ENCODE data around the gene NRM.
"Not testable (repeated sequence)": the region's sequence is repeated elsewhere in the genome, so short reads cannot be mapped to it uniquely, and the experiment has no call there.

The NRM gene

GRCh38 chr6:30664994-30665767 lies 25.6 kb downstream of the NRM start:
- no peak for DNase-seq

- not testable (repeated sequence) for DNase-seq
Observed at GRCh38 chr6:30657922-30658321, 32.9 kb downstream of the NRM start.

- no peak for DNase-seq
Observed at GRCh38 chr6:30657454-30657853, 33.3 kb downstream of the NRM start.

- no peak for DNase-seq
Observed at GRCh38 chr6:30656513-30656912, 34.3 kb downstream of the NRM start.

GRCh38 chr6:30655743-30656094 lies 35.1 kb downstream of the NRM start:
- DNase-seq, result no peak

- DNase-seq, result no peak
Observed at GRCh38 chr6:30654798-30655742, 35.7 kb downstream of the NRM start.

GRCh38 chr6:30651143-30651542 lies 39.6 kb downstream of the NRM start:
- no peak for DNase-seq

GRCh38 chr6:30647242-30648116 lies 43.3 kb downstream of the NRM start:
- peak; percentile 69 for DNase-seq

- peak; percentile 90 for DNase-seq
Observed at GRCh38 chr6:30646450-30647241, 44.1 kb downstream of the NRM start, which contains the start of gene C6orf136. Gene C6orf136 (plus strand): TSS chr6:30647133. CDS start chr6:30647232, 99 bp downstream.

- no peak for DNase-seq
Observed at GRCh38 chr6:30645989-30646388, 44.8 kb downstream of the NRM start.

GRCh38 chr6:30644769-30645168 lies 46.0 kb downstream of the NRM start:
- no peak for DNase-seq

- DNase-seq, result no peak
Observed at GRCh38 chr6:30643656-30644055, 47.1 kb downstream of the NRM start.

GRCh38 chr6:30641048-30641447 lies 49.7 kb downstream of the NRM start:
- DNase-seq, result no peak

- no peak for DNase-seq
Observed at GRCh38 chr6:30640481-30640880, 50.3 kb downstream of the NRM start.

Measured in effector CD8-positive, alpha-beta T cell (primary cell).